ENCODE data around the gene CAPN12.
"Not testable (repeated sequence)": the region's sequence is repeated elsewhere in the genome, so short reads cannot be mapped to it uniquely, and the experiment has no call there.

The CAPN12 gene

GRCh38 chr19:38770949-38771275 lies 26.6 kb upstream of the CAPN12 start:
- not testable (repeated sequence) for DNase-seq

DNA sequence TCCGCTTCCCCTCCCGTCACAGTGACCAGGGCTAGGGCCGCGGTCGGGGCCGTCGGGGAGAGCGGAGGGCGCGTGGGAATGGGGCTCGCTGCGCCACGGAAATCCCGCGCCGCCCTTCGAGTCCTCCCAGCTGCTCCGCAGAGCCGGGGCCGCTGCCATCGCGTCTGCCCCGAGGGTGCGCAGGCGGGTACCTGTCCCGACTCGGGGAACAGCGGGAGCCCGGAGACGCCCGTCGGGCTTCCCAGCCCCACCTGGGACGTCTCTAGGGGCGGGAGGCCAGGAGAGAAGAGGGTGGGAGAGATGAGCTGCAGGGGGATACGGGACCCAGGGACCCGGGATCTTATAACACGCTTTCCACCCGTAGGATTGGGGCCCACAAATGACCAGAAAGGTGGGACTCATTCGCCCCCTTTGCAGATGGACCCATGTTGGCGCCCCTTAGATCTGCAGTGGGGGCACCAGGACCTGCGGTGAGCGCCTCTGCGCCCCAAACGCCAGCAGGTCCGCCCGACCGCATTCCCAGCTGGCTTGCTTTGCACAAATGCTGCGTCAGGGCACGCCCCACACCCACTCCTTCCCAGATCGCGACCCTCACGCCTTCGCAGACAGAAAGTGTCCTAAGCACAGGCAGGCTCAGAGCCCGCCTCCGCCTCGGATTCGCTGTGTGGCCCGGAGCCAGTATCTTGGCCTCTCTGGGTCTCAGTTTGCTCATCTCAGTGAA lies 26.1 kb upstream of the CAPN12 start:
- not testable (repeated sequence) for DNase-seq

DNA sequence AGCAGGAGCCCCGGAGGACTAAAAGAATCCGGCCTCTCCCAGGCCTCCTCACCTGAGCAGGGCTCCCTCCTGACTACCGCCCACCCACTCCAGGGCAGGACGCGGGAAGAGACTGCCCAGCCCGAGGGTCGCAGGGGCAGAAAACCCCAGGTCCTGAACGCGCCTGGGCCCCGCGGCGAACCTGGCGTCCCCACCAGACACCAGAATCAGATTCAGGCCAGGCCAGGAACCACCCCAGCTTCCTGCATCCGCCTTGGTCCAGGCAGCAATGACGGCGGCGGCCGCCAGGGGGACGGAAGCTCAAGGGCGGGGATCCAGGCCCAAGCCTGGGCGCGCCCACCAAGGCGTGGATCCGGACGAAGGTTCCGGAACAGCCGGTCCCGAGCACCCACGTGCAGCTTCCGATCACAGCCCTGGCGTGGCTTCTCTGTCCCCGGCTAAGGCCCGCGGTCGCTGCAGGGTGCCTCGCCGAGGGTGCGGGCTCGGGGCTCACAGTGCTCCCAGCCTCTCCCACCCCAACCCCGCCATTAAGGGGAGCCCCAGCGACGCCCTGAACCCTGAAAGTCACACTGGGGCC lies 25.4 kb upstream of the CAPN12 start:
- DNase-seq = no peak

DNA sequence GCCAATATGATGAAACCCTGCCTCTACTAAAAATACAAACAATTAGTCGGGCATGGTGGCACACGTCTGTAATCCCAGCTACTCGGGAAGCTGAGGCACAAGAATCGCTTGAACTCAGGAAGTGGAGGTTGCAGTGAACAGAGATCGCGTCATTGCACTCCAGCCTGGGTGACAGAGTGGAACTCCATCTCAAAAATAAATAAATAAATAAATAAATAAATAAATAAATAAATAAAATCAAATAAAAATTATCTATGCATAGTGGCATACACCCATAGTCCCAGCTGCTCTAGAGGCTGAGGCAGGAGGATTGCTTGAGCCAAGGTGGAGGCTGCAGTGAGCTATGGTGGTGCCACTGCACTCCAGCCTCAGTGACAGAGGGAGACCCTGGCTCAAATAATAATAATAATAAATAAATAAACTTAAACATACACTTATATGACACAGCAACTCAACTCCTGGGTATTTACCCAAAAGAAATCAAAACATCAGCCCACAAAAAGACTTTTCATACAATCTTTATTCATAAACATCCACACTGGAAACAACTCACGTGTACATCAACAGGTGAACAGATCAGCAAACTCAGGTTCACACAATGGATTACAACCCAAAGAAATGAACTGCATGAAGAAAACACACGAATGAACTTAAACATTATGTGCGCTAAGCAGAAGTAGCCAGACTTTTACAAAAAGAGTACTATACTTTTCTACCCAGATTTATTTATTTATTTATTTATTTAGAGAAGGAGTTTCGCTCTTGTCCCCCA lies 22.2 kb upstream of the CAPN12 start:
- DNase-seq = no peak

- no peak for DNase-seq
Observed at GRCh38 chr19:38765214-38765613, 20.9 kb upstream of the CAPN12 start.

GRCh38 chr19:38763795-38764220 lies 19.5 kb upstream of the CAPN12 start:
- no peak for DNase-seq

GRCh38 chr19:38761884-38762389 lies 17.7 kb upstream of the CAPN12 start:
- DNase-seq = not testable (repeated sequence)

- not testable (repeated sequence) for DNase-seq
Observed at GRCh38 chr19:38760805-38761517, 16.7 kb upstream of the CAPN12 start.

DNA sequence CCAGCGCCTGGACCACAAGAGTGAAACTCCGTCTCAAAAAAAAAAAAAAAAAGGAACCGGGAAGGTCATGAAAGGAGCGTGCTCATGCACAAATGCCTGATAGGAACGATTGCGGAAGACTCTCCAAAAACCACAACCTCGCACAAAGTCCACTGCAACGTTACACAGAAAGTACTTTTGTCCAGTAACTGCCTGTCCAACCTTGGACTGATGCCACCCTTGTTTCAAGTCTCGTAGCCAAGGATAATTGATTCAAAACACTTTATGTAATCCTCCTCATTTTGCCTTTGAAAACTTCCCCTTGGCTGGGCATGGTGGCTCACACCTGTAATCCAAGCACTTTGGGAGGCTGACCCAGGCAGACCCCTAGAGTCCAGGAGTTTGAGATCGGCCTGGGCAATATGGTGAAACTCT lies 15.3 kb upstream of the CAPN12 start:
- DNase-seq = no peak

GRCh38 chr19:38754196-38754595 lies 9.9 kb upstream of the CAPN12 start:
- not testable (repeated sequence) for DNase-seq

DNA sequence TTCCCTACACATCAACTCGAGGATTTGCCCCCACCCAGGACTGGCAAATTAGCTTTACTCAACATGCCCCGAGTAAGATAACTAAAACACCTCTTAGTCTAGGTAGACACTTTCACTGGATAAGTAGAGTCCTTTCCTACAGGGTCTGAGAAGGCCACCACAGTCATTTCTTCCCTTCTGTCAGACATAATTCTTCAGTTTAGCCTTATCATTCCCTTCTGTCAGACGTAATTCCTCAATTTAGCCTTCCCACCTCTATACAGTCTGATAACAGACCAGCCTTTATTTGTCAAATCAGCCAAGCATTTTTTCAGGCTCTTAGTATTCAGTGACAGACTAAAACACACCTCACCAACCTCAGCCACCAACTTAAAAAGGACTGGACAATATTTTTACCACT lies 9.5 kb upstream of the CAPN12 start:
- DNase-seq = not testable (repeated sequence)

GRCh38 chr19:38745316-38745715 lies 1.0 kb upstream of the CAPN12 start:
- DNase-seq = no peak

GRCh38 chr19:38744874-38745273 lies 600 bp upstream of the CAPN12 start:
- no peak for DNase-seq

DNA sequence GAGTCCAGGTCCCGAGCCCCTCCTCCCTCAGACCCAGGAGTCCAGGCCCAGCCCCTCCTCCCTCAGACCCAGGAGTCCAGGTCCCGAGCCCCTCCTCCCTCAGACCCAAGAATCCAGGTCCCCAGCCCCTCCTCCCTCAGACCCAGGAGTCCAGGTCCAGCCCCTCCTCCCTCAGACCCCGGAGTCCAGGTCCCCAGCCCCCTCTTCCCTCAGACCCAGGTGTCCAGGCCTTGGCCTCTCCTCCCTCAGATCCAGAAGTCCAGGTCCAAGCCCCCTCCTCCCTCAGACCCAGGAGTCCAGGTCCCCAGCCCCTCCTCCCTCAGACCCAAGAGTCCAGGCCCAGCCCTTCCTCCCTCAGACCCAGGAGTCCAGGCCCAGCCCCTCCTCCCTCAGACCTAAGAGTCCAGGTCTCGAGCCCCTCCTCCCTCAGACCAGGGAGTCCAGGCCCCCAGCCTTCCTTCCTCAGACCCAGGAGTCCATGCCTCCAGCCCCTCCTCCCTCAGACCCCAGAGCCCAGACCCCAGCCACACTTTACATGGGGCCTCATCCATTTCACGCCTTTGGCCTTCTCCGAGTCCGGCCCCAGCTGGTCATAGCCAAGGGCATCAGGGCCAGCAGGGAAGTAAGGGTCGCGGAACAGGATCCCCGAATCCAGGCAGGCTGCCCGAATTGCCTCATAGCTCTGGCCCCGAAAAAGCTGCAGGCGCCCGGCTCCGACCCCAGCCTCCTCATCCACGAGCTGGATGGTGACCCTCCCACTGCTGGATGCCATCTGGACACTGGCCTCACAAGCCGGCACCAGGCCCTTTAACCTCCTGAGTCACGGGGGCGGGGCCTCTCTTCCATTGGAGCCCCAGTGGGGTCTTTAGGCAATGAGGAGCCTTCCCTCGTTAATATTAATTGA lies 628 bp downstream of the CAPN12 start:
- no peak for DNase-seq

DNA sequence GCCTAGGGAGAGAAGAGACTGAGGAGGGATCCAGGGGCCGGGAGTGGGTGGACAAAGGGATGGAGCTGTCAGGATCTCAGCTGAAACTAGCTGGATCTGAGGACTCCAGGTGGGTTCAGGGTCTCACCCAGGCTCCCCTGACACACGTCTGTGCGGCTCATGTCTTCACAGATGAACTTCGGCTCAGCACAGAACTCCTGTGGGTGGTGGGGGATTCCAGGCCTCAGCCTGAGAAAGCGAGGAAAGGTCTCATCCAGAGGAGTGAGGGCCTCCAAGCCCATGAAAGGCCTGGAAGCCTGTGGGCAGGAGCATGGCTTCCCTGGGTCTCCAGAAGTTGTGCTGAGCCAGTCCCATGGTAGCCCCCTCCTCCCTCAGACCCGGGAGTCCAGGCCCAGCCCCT lies 1.4 kb downstream of the CAPN12 start:
- DNase-seq = no peak

GRCh38 chr19:38742296-38742695 lies 2.0 kb downstream of the CAPN12 start:
- DNase-seq = no peak

DNA sequence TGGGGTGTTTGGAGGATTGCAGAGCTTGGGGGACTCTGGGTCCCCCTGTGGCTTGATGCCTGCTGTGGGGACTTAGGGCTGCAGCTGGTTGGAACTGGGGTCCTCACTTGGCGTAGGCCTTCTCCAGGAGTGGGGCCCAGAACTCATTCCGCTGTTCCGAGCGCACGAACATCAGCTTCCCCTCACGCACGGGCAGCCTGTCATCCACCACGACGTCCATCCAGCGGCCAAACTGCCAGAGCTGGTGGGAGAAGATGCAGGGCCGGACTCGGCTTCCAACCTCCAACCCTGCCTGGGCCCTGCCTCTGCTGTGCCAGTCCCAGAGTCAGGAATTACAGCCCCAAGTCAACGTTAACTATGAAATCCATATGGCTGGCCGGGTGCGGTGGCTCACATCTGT lies 2.6 kb downstream of the CAPN12 start:
- DNase-seq = no peak

- DNase-seq = no peak
Observed at GRCh38 chr19:38740932-38741331, 3.3 kb downstream of the CAPN12 start.

DNA sequence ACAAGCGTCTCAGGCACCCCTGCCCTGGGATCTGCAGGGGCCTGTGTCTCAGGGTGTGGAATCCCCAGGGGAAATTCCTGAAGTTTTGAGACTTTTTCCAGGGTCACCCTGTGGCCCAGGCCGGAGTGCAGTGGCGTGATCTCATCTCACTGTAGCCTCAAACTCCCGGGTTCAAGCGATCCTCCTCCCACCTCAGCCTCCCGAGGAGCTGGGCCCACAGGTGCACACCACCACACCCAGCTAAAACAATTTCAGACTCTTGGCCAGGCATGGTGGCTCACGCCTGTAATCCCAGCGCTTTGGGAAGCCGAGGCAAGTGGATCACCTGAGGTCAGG lies 4.0 kb downstream of the CAPN12 start:
- DNase-seq = no peak

DNA sequence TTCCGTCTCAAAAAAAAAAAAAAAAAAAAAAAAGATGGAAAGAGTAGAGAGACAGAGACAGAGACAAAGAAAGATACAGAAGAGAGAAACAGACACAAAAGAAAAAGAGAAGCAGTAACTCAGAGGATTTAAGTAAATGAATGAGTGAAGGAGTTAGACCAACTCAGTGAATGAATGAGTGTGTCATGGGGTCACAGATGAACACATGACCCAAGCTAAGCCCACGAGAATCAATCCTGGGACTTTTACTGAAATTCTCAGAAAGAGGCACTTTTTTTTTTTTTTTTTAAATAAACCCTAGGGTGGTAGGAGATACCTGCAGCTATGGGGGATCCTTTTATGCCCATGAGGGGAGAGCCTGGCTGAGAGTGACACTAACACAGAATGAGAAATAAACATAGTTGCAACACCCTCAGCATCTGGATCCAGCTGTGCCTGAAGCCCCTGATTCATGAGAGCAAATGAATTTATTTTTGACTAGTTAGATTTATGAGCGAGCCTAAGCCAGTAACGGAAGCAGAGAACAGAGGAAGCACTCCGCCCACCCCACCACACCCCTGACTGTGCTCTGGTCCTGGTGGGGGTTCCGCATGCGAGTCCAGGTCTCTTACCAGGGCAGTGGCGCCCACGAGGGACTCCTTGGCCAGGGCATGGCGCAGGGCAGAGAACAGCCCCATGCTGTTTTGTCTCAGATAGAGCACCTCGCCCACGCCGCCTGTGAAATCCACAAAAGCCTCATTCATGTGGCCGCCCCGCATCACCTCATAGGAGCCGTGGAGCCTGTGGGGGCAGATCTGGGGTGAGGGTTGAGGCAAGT lies 4.6 kb downstream of the CAPN12 start:
- no peak for DNase-seq
